ENCODE data around the gene ICE2.

ICE2 gene

GRCh38 chr15:60389261-60390077 lies 89.5 kb downstream of the ICE2 start:
- Histone ChIP-seq H3K27me3 (replicated peaks; ENCODE audit: insufficient read depth, low read length) (no peaks in the 10 kb centered on the region), H3K4me1 (ENCODE audit: low read length) (peaks cover 9% of the 10 kb centered on the region), H3K9ac (ENCODE audit: low read length) (peak overlapping the region; percentile 5; the same call in 1 of the 2 replicates), H3K9me3 (replicated peaks; ENCODE audit: insufficient read depth, low read length) (no peaks in the 10 kb centered on the region), H4K20me1 (ENCODE audit: insufficient read depth, low read length) (no peaks in the 10 kb centered on the region), H3F3A (ENCODE audit: insufficient read depth, low read length) (peaks cover 12% of the 10 kb centered on the region), H3K4me2 (ENCODE audit: low read depth, low read length) (peak overlapping the region; percentile 89), H3K9me2 (replicated peaks; ENCODE audit: insufficient read depth, low read length) (no peaks in the 10 kb centered on the region), H2AFZ (ENCODE audit: low read length) (0 out of 2 replicates have a peak overlapping the region, but pooled peaks have one; percentile 0), H3K36me3 (replicated peaks; ENCODE audit: insufficient read depth, low read length) (0 out of 2 replicates have a peak, but pooled peaks cover 2% of the 10 kb centered on the region), H3K79me2 (ENCODE audit: low read length) (peaks cover 94% of the 10 kb centered on the region), H3K27ac (ENCODE audit: low read length) (peak overlapping the region; percentile 50; the same call in 1 of the 2 replicates), H3K4me3 (ENCODE audit: low read length) (peak overlapping the region; percentile 43)
- DNase-seq: peak; percentile 82
- TF ChIP-seq EZH2phosphoT487 (IDR thresholded peaks at IDR 0.05; ENCODE audit: low read length) (no peak), EZH2 (optimal IDR thresholded peaks at IDR 0.05; ENCODE audit: low read depth, low read length) (no peak)

DNA sequence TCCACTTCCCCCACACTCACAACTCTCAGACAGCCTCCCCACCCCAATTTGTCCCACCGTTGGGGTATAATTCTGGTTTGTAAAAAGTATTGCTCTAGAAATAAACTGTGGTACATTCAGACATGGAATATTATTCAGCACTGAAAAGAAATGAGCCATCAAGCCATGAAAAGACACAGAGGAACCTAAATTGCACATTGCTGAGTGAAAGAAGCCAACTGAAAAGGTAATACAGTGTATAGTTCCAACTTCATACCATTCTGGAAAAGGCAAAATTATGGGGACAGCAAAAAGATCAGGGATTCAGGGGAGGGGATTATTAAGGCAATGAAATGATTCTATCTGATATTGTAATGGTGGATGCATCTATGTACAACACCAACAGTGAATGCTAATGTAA lies 91.6 kb downstream of the ICE2 start:
- H3K27me3 ChIP-seq (replicated peaks; ENCODE audit: insufficient read depth, low read length): no peaks in the 10 kb centered on the region
- H2AFZ ChIP-seq (ENCODE audit: low read length): no peak overlapping the region
- H3K4me1 ChIP-seq (ENCODE audit: low read length): peaks cover 9% of the 10 kb centered on the region
- no peak overlapping the region for H3K4me2 ChIP-seq (ENCODE audit: low read depth, low read length)
- TF ChIP-seq, protein P1, sequence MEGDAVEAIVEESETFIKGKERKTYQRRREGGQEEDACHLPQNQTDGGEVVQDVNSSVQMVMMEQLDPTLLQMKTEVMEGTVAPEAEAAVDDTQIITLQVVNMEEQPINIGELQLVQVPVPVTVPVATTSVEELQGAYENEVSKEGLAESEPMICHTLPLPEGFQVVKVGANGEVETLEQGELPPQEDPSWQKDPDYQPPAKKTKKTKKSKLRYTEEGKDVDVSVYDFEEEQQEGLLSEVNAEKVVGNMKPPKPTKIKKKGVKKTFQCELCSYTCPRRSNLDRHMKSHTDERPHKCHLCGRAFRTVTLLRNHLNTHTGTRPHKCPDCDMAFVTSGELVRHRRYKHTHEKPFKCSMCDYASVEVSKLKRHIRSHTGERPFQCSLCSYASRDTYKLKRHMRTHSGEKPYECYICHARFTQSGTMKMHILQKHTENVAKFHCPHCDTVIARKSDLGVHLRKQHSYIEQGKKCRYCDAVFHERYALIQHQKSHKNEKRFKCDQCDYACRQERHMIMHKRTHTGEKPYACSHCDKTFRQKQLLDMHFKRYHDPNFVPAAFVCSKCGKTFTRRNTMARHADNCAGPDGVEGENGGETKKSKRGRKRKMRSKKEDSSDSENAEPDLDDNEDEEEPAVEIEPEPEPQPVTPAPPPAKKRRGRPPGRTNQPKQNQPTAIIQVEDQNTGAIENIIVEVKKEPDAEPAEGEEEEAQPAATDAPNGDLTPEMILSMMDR (IDR thresholded peaks at IDR 0.05; ENCODE audit: low read length): no peak
- TF ChIP-seq EZH2phosphoT487 (IDR thresholded peaks at IDR 0.05; ENCODE audit: low read length) (no peak), EZH2 (optimal IDR thresholded peaks at IDR 0.05; ENCODE audit: low read depth, low read length) (no peak)
- 0 out of 2 replicates have a peak, but pooled peaks cover 2% of the 10 kb centered on the region for H3K36me3 ChIP-seq (replicated peaks; ENCODE audit: insufficient read depth, low read length)
- H4K20me1 ChIP-seq (ENCODE audit: insufficient read depth, low read length): no peaks in the 10 kb centered on the region
- H3K9me3 ChIP-seq (replicated peaks; ENCODE audit: insufficient read depth, low read length): no peaks in the 10 kb centered on the region
- no peak overlapping the region for H3K27ac ChIP-seq (ENCODE audit: low read length)
- H3K79me2 ChIP-seq (ENCODE audit: low read length): peaks cover 92% of the 10 kb centered on the region
- no peak for DNase-seq
- H3K4me3 ChIP-seq (ENCODE audit: low read length): no peak overlapping the region
- peaks cover 12% of the 10 kb centered on the region for H3F3A ChIP-seq (ENCODE audit: insufficient read depth, low read length)
- H3K9ac ChIP-seq (ENCODE audit: low read length): no peak overlapping the region
- no peaks in the 10 kb centered on the region for H3K9me2 ChIP-seq (replicated peaks; ENCODE audit: insufficient read depth, low read length)

GRCh38 chr15:60386615-60387014 lies 92.3 kb downstream of the ICE2 start:
- 0 out of 2 replicates have a peak, but pooled peaks cover 2% of the 10 kb centered on the region for H3K36me3 ChIP-seq (replicated peaks; ENCODE audit: insufficient read depth, low read length)
- H2AFZ ChIP-seq (ENCODE audit: low read length): no peak overlapping the region
- peaks cover 12% of the 10 kb centered on the region for H3F3A ChIP-seq (ENCODE audit: insufficient read depth, low read length)
- no peaks in the 10 kb centered on the region for H4K20me1 ChIP-seq (ENCODE audit: insufficient read depth, low read length)
- H3K4me3 ChIP-seq (ENCODE audit: low read length): no peak overlapping the region
- H3K9ac ChIP-seq (ENCODE audit: low read length): no peak overlapping the region
- H3K27me3 ChIP-seq (replicated peaks; ENCODE audit: insufficient read depth, low read length): no peaks in the 10 kb centered on the region
- TF ChIP-seq EZH2phosphoT487 (IDR thresholded peaks at IDR 0.05; ENCODE audit: low read length) (no peak), EZH2 (optimal IDR thresholded peaks at IDR 0.05; ENCODE audit: low read depth, low read length) (no peak)
- TF ChIP-seq, protein P1 (IDR thresholded peaks at IDR 0.05; ENCODE audit: low read length): no peak
- DNase-seq: no peak
- no peak overlapping the region for H3K27ac ChIP-seq (ENCODE audit: low read length)
- no peaks in the 10 kb centered on the region for H3K9me2 ChIP-seq (replicated peaks; ENCODE audit: insufficient read depth, low read length)
- H3K79me2 ChIP-seq (ENCODE audit: low read length): peaks cover 88% of the 10 kb centered on the region
- no peaks in the 10 kb centered on the region for H3K9me3 ChIP-seq (replicated peaks; ENCODE audit: insufficient read depth, low read length)
- H3K4me2 ChIP-seq (ENCODE audit: low read depth, low read length): no peak overlapping the region
- H3K4me1 ChIP-seq (ENCODE audit: low read length): peaks cover 9% of the 10 kb centered on the region
